ENCODE data around the gene ULK3. TPM values are rescaled to one million over a fixed set of nuclear protein-coding genes. Genes with fewer than 3 reads are reported as not detected.

ULK3 gene
- total and polyA plus RNA-seq, 2 donors (not counting 1 experiment from before 2014, with no cell fraction given), result 51.1 to 108 TPM

DNA sequence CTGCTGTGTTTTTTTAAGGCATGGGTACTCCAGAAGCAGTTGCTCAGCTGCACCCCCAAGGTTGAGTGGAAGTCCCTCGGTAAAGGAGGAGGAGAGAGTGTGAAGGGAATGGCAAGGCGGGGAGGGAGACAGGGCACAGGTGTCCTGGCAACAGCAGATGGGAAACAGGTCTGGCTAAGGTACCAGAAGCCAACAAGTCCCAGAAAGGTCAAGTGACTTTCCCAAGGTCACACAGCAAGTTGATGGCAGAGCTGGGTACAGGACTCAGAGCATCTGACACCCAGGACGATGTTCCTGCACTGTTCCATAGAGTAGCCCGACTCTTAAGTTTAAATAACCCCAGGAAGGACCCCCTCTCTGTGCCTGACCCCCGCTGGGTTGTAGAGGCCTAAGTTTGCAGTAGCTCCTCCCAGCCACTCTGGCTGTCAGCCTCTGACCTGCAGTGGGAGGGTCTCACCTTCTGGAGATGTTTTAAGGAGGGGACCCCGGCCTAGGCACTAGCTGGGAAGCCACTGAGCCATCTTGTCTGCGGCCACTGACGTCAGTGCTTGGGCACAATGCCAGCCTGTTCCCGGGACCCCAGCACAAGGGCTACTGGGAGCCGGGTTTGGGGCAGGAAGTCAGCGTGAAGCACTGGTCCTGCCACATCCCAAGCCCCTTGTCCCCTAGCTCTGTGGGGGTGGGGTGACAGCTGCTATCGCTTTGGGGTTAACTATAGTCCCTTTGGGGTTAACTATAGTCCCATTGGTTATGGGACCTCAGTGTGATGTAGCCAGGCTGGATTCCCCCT, 50.5 kb downstream of the ULK3 start:
- H3K4me3 ChIP-seq (ENCODE audit: control extremely low read depth in 1 of 5, extremely low read depth in 1 of 5, insufficient read depth in 1 of 5, low read depth in 2 of 5, low read length in 4 of 5), result peak overlapping the region in 3 of 5 experiments; percentile 22 to 81 (median 34)
- 29% methylated on average over 7 of the region's 12 CpGs for WGBS (ENCODE audit: insufficient coverage)
- Mint-ChIP-seq H3K4me1 (peaks cover 91% of the 10 kb centered on the region), H3K27me3 (no peaks in the 10 kb centered on the region), H3K4me3 (peak overlapping the region; percentile 93), H3K9me3 (ENCODE audit: insufficient read depth) (no peaks in the 10 kb centered on the region), H3K27ac (peak overlapping the region; percentile 90)
- peak overlapping the region; percentile 91 for H3K4me2 ChIP-seq (replicated peaks; ENCODE audit: low read depth, low read length, poor library complexity, severe bottlenecking)
- H3K36me3 ChIP-seq (replicated peaks in 1 of 2; ENCODE audit: control extremely low read depth in 1 of 2, control insufficient read depth in 1 of 2, extremely low read depth in 1 of 2, insufficient read depth in 2 of 2, low read length in 1 of 2), result peaks cover 0 to 55% of the 10 kb centered on the region in 2 experiments
- no peak for DNase-seq
- H3K27me3 ChIP-seq (replicated peaks in 1 of 4; ENCODE audit: control extremely low read depth in 1 of 4, control insufficient read depth in 3 of 4, insufficient read depth in 4 of 4, low read length in 3 of 4), result no peaks in the 10 kb centered on the region
- TF ChIP-seq, protein P1, sequence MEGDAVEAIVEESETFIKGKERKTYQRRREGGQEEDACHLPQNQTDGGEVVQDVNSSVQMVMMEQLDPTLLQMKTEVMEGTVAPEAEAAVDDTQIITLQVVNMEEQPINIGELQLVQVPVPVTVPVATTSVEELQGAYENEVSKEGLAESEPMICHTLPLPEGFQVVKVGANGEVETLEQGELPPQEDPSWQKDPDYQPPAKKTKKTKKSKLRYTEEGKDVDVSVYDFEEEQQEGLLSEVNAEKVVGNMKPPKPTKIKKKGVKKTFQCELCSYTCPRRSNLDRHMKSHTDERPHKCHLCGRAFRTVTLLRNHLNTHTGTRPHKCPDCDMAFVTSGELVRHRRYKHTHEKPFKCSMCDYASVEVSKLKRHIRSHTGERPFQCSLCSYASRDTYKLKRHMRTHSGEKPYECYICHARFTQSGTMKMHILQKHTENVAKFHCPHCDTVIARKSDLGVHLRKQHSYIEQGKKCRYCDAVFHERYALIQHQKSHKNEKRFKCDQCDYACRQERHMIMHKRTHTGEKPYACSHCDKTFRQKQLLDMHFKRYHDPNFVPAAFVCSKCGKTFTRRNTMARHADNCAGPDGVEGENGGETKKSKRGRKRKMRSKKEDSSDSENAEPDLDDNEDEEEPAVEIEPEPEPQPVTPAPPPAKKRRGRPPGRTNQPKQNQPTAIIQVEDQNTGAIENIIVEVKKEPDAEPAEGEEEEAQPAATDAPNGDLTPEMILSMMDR (IDR thresholded peaks at IDR 0.05), result no peak
- no peak for TF ChIP-seq EZH2 (IDR thresholded peaks at IDR 0.05; ENCODE audit: borderline replicate concordance, insufficient read depth, low read depth, low read length, poor library complexity, severe bottlenecking)
- intact Hi-C loops (cut with micrococcal nuclease), result no loop called here
- no peak overlapping the region for H2AFZ ChIP-seq (ENCODE audit: insufficient read depth, low read depth, low read length, poor library complexity, severe bottlenecking)
- peak overlapping the region; percentile 68 for H3K9ac ChIP-seq (ENCODE audit: low read length)
- H4K20me1 ChIP-seq (ENCODE audit: control insufficient read depth, insufficient read depth, low read length, poor library complexity, severe bottlenecking), result peaks cover 67% of the 10 kb centered on the region
- POLR2A ChIA-PET, result interaction anchor here (15.8 kb wide), 1 partner anchor 15 kb away, joined by 572 read pairs; the partner anchor contains the start of gene CSK
- no peaks in the 10 kb centered on the region for H3K9me3 ChIP-seq (ENCODE audit: control extremely low read depth in 1 of 3, control insufficient read depth in 2 of 3, insufficient read depth in 1 of 3, low read length in 2 of 3)
- peaks cover 83 to 99% of the 10 kb centered on the region in 2 donors for H3K4me1 ChIP-seq (ENCODE audit: control insufficient read depth in 2 of 2, insufficient read depth in 2 of 2, low read length in 2 of 2)
- peaks cover 82% of the 10 kb centered on the region for H3K79me2 ChIP-seq (ENCODE audit: control insufficient read depth, insufficient read depth, low read length)
- CTCF ChIA-PET, result interaction anchor here (0.5 to 37.1 kb wide), 9 partner anchors 2 to 253 kb away, joined by 3 to 2548 read pairs (median 4); partner anchors contain the start of genes CSK and LMAN1L
- no peak for ATAC-seq (ENCODE audit: low read depth)
- H3K27ac ChIP-seq (ENCODE audit: low read length in 2 of 2), result peak overlapping the region; percentile 90 to 93

DNA sequence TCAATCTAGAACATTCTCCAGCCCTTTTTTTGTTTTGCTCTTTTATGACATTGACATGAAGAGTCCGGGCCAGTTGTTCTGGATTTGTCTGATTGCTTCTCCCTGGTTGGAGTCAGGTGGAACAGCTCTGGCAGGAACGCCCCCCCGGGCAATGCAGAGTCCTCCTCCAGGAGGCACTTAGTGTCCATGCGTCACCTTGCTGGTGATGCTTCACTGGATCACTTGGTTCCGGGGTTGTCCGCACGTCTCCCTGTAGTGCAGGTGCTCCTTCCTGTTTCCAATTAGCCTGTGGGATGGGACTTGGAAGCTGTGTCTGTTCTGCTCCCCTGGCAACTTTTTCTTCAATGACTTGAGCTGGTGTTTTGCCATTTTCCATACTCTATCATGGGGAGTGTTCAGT, 51.3 kb downstream of the ULK3 start:
- H3K4me1 ChIP-seq (ENCODE audit: control insufficient read depth in 2 of 2, insufficient read depth in 2 of 2, low read length in 2 of 2), result peaks cover 82 to 99% of the 10 kb centered on the region in 2 donors
- Mint-ChIP-seq H3K27me3 (no peaks in the 10 kb centered on the region), H3K4me3 (peak overlapping the region; percentile 93), H3K9me3 (ENCODE audit: insufficient read depth) (no peaks in the 10 kb centered on the region), H3K4me1 (peaks cover 96% of the 10 kb centered on the region), H3K27ac (peak overlapping the region; percentile 90)
- ATAC-seq (ENCODE audit: low read depth) (no peak), DNase-seq (no peak)
- peak overlapping the region; percentile 68 for H3K9ac ChIP-seq (ENCODE audit: low read length)
- H3K4me3 ChIP-seq (ENCODE audit: control extremely low read depth in 1 of 5, extremely low read depth in 1 of 5, insufficient read depth in 1 of 5, low read depth in 2 of 5, low read length in 4 of 5), result peak overlapping the region in 3 of 5 experiments; percentile 22 to 81 (median 34)
- H3K36me3 ChIP-seq (replicated peaks in 1 of 2; ENCODE audit: control extremely low read depth in 1 of 2, control insufficient read depth in 1 of 2, extremely low read depth in 1 of 2, insufficient read depth in 2 of 2, low read length in 1 of 2), result peaks cover 0 to 54% of the 10 kb centered on the region in 2 experiments
- H3K27ac ChIP-seq (ENCODE audit: low read length in 2 of 2), result peak overlapping the region; percentile 90 to 93
- H3K27me3 ChIP-seq (replicated peaks in 1 of 4; ENCODE audit: control extremely low read depth in 1 of 4, control insufficient read depth in 3 of 4, insufficient read depth in 4 of 4, low read length in 3 of 4), result no peaks in the 10 kb centered on the region
- peaks cover 82% of the 10 kb centered on the region for H3K79me2 ChIP-seq (ENCODE audit: control insufficient read depth, insufficient read depth, low read length)
- H2AFZ ChIP-seq (ENCODE audit: insufficient read depth, low read depth, low read length, poor library complexity, severe bottlenecking), result no peak overlapping the region
- no peaks in the 10 kb centered on the region for H3K9me3 ChIP-seq (ENCODE audit: control extremely low read depth in 1 of 3, control insufficient read depth in 2 of 3, insufficient read depth in 1 of 3, low read length in 2 of 3)
- H4K20me1 ChIP-seq (ENCODE audit: control insufficient read depth, insufficient read depth, low read length, poor library complexity, severe bottlenecking), result peaks cover 69% of the 10 kb centered on the region
- TF ChIP-seq EZH2 (IDR thresholded peaks at IDR 0.05; ENCODE audit: borderline replicate concordance, insufficient read depth, low read depth, low read length, poor library complexity, severe bottlenecking), result no peak
- TF ChIP-seq, protein P1 (IDR thresholded peaks at IDR 0.05), result no peak
- CTCF ChIA-PET, result interaction anchor here (3.0 to 37.1 kb wide), 4 partner anchors 3 to 159 kb away, joined by 25 to 2548 read pairs (median 1332); partner anchors contain the start of genes CSK and LMAN1L
- intact Hi-C loops (cut with micrococcal nuclease), result no loop called here
- POLR2A ChIA-PET, result interaction anchor here (0.5 to 15.8 kb wide), 2 partner anchors 14 to 111 kb away, joined by 4 to 572 read pairs; partner anchors contain the start of gene CSK
- H3K4me2 ChIP-seq (replicated peaks; ENCODE audit: low read depth, low read length, poor library complexity, severe bottlenecking), result peak overlapping the region; percentile 91
- 45% methylated on average over 7 of the region's 7 CpGs for WGBS (ENCODE audit: insufficient coverage)
